DMS53 (cell line): Measurements from ENCODE around the gene ZNF317.
"Not testable (repeated sequence)": the region's sequence is repeated elsewhere in the genome, so short reads cannot be mapped to it uniquely, and the experiment has no call there.

ENCODE experiments used
- DNase-seq: peaks from one replicate; lab custom pipeline; 2025; lab: John Stamatoyannopoulos, UW

The ZNF317 gene

DNA sequence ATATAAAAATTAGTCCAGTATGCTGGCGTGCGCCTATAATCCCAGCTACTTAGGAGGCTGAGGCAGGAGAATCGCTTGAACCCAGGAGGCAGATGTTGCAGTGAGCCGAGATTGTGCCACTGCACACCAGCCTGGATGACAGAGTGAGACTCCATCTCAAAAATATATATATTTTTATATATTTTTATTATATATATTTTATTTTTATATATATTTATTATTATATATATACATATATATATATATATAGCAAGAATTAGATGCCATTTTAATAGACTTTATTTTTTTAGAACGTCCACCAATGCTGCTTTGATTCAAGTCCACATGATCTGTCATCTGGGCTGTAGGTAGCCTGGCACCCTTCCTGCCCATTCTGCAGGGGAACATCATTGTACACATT, 35.1 kb downstream of the ZNF317 start:
- DNase-seq = no peak

DNA sequence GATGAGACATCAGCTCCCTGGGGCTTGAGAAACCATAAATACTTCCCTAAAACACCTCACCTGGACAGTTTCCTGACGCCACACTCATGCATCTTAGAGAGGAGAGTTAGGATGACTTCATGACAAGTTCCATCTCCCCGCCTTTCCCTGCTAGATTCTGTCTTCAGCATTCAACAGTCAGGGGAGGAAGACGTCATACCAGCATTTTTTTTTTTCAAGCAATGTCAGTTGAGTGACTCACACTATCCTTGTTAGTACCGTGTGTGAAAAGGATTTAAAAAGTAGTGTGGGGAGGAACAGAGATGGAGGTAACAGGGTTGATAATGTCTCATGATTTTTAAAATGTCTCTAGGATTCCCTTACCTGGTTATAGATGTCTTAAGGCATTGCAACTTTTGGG, 38.7 kb downstream of the ZNF317 start, which contains the start of gene OR7D2:
Gene OR7D2 (plus strand): TSS at position 79 of the 400 bp plus-strand sequence. CDS start 6,803 bp downstream, outside the sequence.
- DNase-seq = peak; percentile 12

DNA sequence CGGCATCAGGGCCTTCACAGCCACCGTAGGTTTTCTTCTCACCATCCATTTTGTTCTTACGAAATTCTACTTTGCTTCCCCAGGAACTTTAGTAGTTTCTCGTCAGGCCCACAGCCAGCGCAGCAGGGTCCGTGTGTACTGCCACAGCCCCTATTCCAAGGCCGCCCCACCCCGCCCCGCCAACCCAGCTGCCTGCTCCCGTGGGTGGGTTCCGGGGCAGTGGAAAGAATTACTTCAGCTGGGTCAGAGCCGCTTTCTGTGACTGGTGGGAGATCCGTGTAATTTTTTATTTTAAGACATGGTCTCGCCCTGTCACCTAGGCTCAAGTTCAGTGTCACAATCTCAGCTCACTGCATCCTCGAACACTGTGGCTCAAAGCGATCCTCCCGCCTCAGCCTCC, 42.8 kb downstream of the ZNF317 start:
- DNase-seq = no peak

DNA sequence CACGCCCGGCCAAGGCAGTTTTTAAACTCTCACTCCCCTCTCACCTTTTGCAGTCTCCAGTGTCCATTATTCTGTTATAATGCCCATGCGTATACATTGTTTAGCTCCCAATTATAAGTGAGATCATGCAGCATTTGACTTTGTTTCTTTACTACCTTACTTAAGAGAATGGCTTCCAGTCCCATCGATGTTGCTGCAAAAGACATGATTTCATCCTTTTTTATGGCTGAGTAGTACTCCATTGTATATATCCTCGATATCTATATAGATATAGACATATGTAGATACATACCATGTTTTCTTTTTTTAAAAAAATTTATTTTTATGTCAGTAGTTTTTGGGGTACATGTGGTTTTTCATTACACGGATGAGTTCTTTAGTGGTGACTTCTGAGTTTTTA, 47.0 kb downstream of the ZNF317 start:
- DNase-seq = no peak

DNA sequence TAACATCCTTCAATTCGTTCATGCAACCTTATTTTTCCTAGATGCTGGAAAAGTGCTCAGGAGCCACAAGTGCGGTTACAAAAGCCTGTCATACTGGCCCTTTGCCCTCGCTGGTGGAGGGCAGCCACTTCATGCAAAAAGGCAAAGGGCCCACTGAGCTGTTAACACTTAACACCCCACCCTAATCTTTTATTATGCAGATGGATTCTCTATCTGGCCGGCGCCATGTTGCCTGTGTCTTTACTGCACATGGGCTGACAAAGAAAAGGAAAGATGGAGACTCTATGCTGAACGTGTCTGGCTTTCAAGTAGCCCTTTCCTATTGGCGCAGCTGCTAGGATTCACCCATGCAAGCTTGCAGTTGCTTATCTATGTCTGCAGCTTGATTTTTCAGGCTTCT, 49.3 kb downstream of the ZNF317 start:
- no peak for DNase-seq

DNA sequence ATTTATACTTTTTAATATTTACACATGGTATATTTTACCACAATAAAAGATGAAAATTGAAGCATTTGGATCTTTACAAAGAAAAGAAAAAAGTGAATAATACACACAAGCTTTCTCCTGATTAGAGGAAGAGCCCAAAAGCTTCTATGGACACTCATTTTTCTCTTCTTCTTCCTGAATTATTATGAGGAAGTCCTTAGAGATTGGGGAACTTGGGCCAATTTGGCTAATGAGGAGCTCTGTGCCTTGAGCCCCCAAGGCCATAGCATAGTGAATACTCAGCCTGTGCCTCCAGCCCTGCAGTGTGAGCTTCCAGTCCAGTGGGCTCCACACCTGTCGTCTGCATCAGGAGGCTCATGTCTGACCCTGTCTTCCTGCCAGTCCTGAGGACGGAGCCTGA, 57.8 kb downstream of the ZNF317 start:
- not testable (repeated sequence) for DNase-seq

DNA sequence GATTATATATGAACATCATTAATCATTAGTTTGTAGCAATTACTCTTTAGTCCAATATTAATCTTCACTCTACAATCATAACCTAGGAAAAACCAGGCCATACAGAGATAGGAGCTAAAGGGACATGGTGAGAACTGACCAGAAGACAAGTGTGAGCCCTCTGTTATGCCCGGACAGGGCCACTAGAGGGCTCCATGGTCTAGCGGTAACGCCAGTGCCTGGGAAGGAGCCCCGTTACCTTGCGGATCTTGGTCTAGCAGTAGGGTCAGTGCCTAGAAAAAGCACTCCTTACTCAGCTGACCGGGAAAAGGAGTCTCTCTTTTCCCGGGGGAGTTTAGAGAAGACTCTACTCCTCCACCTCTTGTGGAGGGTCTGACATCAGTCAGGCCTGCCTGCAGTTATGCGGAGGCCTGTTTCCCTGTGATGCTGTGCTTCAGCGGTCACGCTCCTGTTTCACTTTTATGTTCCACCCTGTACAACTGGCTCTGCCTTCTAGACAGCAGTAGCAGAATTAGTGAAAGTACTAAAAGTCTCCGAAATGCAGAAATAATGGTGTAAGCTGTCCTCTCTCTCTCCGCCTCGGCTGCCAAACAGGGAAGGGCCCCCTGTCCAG, 65.4 kb downstream of the ZNF317 start:
- peak; percentile 73 for DNase-seq
